HepG2 (cell line): ENCODE results near the gene STX10. TPM values are rescaled to one million over a fixed set of nuclear protein-coding genes. Genes with fewer than 3 reads are reported as not detected.

Experiments used
- ARID5B ChIP-seq: IDR thresholded peaks from 2 replicates; pipeline ENCODE4 v1.4.0; 2020; ENCODE audit warnings: mild to moderate bottlenecking, missing genetic modification reagents
- ATF7 ChIP-seq, 2 experiments: fragments of 450-650 bp in 1 of 2; sonication (generic) in 1 of 2; formaldehyde crosslinking in 1 of 2; IDR thresholded peaks; 2 replicates each; pipeline versions ENCODE4 v1.4.0 to v1.6.1; 2016 to 2020; ENCODE audit warnings: antibody characterized with exemption in 1 of 2, mild to moderate bottlenecking in 1 of 2, missing genetic modification reagents in 1 of 2
- E2F2 ChIP-seq: sonication (generic); formaldehyde crosslinking; IDR thresholded peaks from 2 replicates; pipeline ENCODE4 v1.4.0; 2020; ENCODE audit warnings: missing genetic modification reagents, borderline replicate concordance
- HBP1 ChIP-seq: IDR thresholded peaks from 2 replicates; pipeline ENCODE4 v1.6.1; 2016; ENCODE audit warnings: low read depth, control low read depth
- MAFG ChIP-seq: sonication (generic); formaldehyde crosslinking; IDR thresholded peaks from 2 replicates; pipeline ENCODE4 v1.5.1; 2020; ENCODE audit warnings: mild to moderate bottlenecking, missing genetic modification reagents
- TGIF2 ChIP-seq: IDR thresholded peaks from 2 replicates; pipeline ENCODE4 v1.6.1; 2016; ENCODE audit warnings: control low read depth, missing compliant biosample characterization
- TRIM22 ChIP-seq: fragments of 450-650 bp; IDR thresholded peaks from 2 replicates; pipeline ENCODE4 v1.6.1; 2017
- ZBTB4 ChIP-seq: sonication (generic); formaldehyde crosslinking; IDR thresholded peaks from 2 replicates; pipeline ENCODE4 v1.4.0; 2020; ENCODE audit warnings: missing genetic modification reagents, mild to moderate bottlenecking, borderline replicate concordance
- ZNF468 ChIP-seq: sonication (generic); formaldehyde crosslinking; IDR thresholded peaks from 2 replicates; pipeline ENCODE4 v1.8.0; 2022; ENCODE audit warnings: mild to moderate bottlenecking, moderate library complexity, missing genetic modification reagents
- ZNF704 ChIP-seq: sonication (generic); formaldehyde crosslinking; IDR thresholded peaks from 2 replicates; pipeline ENCODE4 v1.8.1; 2023; ENCODE audit warnings: mild to moderate bottlenecking, inconsistent platforms, moderate library complexity, missing genetic modification reagents, borderline replicate concordance
- ZNF784 ChIP-seq: sonication (generic); formaldehyde crosslinking; IDR thresholded peaks from 2 replicates; pipeline ENCODE4 v1.5.1; 2020; ENCODE audit warnings: missing genetic modification reagents, mild to moderate bottlenecking, borderline replicate concordance
- ZNF891 ChIP-seq: sonication (generic); formaldehyde crosslinking; IDR thresholded peaks from 2 replicates; pipeline ENCODE4 v1.5.0; 2020; ENCODE audit warnings: mild to moderate bottlenecking, missing genetic modification reagents
- ZSCAN25 ChIP-seq: sonication (generic); formaldehyde crosslinking; IDR thresholded peaks from 2 replicates; pipeline ENCODE4 v1.8.0; 2022; ENCODE audit warnings: mild to moderate bottlenecking, missing genetic modification reagents
- polyA plus RNA-seq, 8 experiments: library from polyadenylated mRNA; depleted of rRNA in 3 of 8; stranded (reverse) in 7 of 8; unstranded in 1 of 8; fragments of >200 nt; fragmentation: Illumina TruSeq in 4 of 8; extraction: Trizol in 4 of 8; gene quantifications; 2 replicates each; pipeline versions ENCODE4 v1.2.1 to v1.2.3, GENCODE V29; 2011 to 2016; ENCODE audit warnings: low read depth in 4 of 8, missing spikeins in 1 of 8, mixed read lengths in 1 of 8; ENCODE audit not compliant: insufficient read depth in 1 of 8
- total RNA-seq, 5 experiments: library from RNA; depleted of rRNA; stranded (reverse); fragments of >200 nt; fragmentation: Illumina TruSeq; extraction: Trizol; gene quantifications; 2 replicates each; pipeline ENCODE4 v1.2.3, GENCODE V29; 2016; ENCODE audit warnings: low read depth in 1 of 5

The STX10 gene
- total and polyA plus RNA-seq, 2 of the 13 experiments (the other 11 are each of a cell fraction or from before 2014, with no cell fraction given): 47.9 to 66.4 TPM

GRCh38 chr19:13151605-13152355, 1.6 kb upstream of the STX10 start (continued):
- TF ChIP-seq HBP1 (CRISPR knock-in tag): peak; percentile 12; the same call in 1 of the 2 replicates
- TF ChIP-seq TRIM22: no peak
- TF ChIP-seq ZSCAN25 (CRISPR knock-in tag): peak; percentile 30; the same call in 1 of the 2 replicates
- TF ChIP-seq ZNF784: no peak
- TF ChIP-seq E2F2 (CRISPR knock-in tag): no peak
- TF ChIP-seq TGIF2 (CRISPR knock-in tag): no peak; the same call in 1 of the 2 replicates
- TF ChIP-seq MAFG (CRISPR knock-in tag): no peak
- TF ChIP-seq ARID5B (CRISPR knock-in tag): peak; percentile 43
- TF ChIP-seq ZNF704 (CRISPR knock-in tag): no peak
- no peak for TF ChIP-seq ATF7 (IDR thresholded peaks at IDR 0.05)
- TF ChIP-seq ATF7 (CRISPR knock-in tag; IDR thresholded peaks at IDR 0.05): 0 out of 2 replicates have a peak, but pooled peaks have one; percentile 4
- no peak for TF ChIP-seq ZNF468
- peak; percentile 74 for TF ChIP-seq ZNF891
- no peak; the same call in 1 of the 2 replicates for TF ChIP-seq ZBTB4 (CRISPR knock-in tag)
